ENCODE data around the gene SLC22A12.
"Not testable (repeated sequence)": the region's sequence is repeated elsewhere in the genome, so short reads cannot be mapped to it uniquely, and the experiment has no call there.

The SLC22A12 gene

DNA sequence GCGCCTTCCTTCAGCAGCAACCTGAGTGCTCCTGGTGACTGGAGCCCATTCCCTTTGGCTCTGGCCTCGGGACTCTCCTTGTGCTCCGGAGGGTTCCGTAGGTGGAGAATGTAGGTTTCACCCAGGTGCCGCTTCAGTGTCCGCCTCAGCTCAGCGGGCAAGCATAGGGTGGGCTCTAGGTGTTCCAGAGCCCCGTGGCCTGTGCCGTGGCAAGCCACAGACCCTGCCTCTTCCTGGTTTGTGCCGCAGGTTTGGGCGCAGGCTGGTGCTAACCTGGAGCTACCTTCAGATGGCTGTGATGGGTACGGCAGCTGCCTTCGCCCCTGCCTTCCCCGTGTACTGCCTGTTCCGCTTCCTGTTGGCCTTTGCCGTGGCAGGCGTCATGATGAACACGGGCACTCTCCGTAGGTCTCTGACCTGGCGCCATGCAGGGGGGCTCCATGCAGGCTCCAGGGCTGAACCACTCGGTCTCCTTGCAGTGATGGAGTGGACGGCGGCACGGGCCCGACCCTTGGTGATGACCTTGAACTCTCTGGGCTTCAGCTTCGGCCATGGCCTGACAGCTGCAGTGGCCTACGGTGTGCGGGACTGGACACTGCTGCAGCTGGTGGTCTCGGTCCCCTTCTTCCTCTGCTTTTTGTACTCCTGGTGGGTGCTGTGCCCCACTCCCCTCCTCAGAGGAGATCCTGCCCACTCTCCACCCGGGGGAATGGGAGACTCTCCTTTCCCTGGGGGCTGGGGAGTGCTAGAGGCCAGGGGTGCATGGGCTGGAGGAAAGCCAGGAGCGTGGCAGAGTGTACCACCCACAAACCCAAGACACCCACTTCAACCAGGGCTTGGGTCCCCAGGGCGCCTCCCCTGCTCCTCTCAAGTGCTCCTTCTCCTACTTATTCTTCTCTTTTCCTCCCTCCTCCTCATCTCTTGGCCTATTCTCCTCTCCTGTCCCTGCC lies 2.4 kb downstream of the SLC22A12 start:
- no peak overlapping the region for H3K4me3 ChIP-seq (ENCODE audit: low read depth, low read length)
- H3K36me3 ChIP-seq (ENCODE audit: control insufficient read depth, insufficient read depth, low read length): no peaks in the 10 kb centered on the region
- H3K4me1 ChIP-seq (ENCODE audit: control insufficient read depth, insufficient read depth, low read length): no peaks in the 10 kb centered on the region
- no peaks in the 10 kb centered on the region for H3K9me3 ChIP-seq (ENCODE audit: control insufficient read depth, insufficient read depth, low read length)
- H3K9ac ChIP-seq (ENCODE audit: low read depth, low read length): no peak overlapping the region
- H3K27me3 ChIP-seq (ENCODE audit: control insufficient read depth, insufficient read depth, low read length): no peaks in the 10 kb centered on the region

DNA sequence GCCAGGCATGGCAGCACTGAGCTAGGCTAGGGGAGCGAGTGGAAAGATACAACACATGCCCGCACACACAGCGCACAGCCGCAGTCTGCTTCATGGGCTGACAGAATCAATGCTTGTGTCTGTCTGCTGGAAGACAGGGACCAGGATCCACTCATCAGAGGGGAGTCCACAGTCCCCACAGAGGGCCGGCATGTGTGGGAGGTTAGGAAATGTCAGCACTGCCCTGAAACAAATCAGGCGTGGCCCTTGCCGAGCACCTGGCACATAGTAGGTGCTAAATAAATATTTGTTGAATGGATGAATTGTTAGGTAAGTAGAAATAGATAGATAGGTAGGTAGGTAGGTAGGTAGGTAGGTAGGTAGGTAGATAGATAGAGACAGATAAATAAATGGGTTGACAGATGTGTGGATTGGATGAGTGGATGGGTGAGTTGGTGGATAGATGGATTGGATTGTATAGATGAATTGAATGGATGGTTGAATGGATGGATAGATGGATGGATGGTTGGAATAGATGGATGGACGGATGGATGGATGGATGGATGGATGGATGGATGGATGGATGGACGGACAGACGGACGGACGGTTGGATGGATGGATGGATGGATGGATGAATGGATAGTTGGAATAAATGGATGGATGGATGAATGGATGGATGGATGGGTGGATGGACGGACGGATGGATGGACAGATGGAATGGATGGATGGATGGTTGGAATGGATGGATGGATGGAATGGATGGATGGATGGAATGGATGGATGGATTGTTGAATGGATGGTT lies 3.3 kb downstream of the SLC22A12 start:
- H3K27me3 ChIP-seq (ENCODE audit: control insufficient read depth, insufficient read depth, low read length): no peaks in the 10 kb centered on the region
- no peak overlapping the region for H3K9ac ChIP-seq (ENCODE audit: low read depth, low read length)
- no peaks in the 10 kb centered on the region for H3K9me3 ChIP-seq (ENCODE audit: control insufficient read depth, insufficient read depth, low read length)
- no peaks in the 10 kb centered on the region for H3K4me1 ChIP-seq (ENCODE audit: control insufficient read depth, insufficient read depth, low read length)
- no peaks in the 10 kb centered on the region for H3K36me3 ChIP-seq (ENCODE audit: control insufficient read depth, insufficient read depth, low read length)
- H3K4me3 ChIP-seq (ENCODE audit: low read depth, low read length): no peak overlapping the region

DNA sequence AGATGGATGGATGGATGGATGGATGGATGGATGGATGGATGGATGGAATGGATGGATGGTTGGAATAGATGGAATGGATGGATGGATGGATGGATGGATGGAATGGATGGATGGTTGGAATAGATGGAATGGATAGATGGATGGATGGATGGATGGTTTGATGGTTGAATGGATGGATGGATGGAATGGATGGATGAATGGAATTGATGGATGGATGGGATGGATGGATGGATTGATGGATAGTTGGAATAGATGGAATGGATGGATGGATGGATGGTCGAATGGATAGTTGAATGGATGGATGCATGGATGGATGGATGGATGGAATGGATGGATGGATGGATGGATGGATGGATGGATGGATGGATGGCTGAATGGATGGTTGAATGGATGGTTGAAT lies 4.9 kb downstream of the SLC22A12 start:
- not testable (repeated sequence) for H3K4me1 ChIP-seq (ENCODE audit: control insufficient read depth, insufficient read depth, low read length); H3K4me3 ChIP-seq (ENCODE audit: low read depth, low read length); H3K36me3 ChIP-seq (ENCODE audit: control insufficient read depth, insufficient read depth, low read length); H3K9ac ChIP-seq (ENCODE audit: low read depth, low read length); H3K27me3 ChIP-seq (ENCODE audit: control insufficient read depth, insufficient read depth, low read length); H3K9me3 ChIP-seq (ENCODE audit: control insufficient read depth, insufficient read depth, low read length)

DNA sequence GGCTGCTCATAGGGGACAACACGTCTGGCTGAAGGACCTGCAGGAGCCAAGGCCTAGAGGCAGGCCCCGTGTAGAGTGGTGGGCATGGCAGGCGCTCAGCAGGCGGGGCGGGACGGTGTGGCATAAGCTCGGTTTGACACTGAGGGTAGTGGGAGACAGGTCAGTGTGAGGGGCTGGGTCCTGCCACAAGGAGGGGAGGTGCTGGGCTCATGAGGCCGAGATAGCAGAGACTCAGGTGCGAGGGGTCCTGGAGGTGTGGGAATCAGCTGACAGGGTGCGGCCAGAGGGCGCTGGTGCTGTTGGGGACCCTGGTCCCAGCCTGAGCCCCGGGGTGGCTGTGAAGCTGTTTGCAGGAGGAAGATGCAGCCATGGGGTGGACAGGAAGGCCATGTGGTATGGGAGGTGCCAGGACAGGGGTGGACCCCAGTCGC lies 6.7 kb downstream of the SLC22A12 start:
- no peaks in the 10 kb centered on the region for H3K4me1 ChIP-seq (ENCODE audit: control insufficient read depth, insufficient read depth, low read length)
- H3K27me3 ChIP-seq (ENCODE audit: control insufficient read depth, insufficient read depth, low read length): no peaks in the 10 kb centered on the region
- no peaks in the 10 kb centered on the region for H3K36me3 ChIP-seq (ENCODE audit: control insufficient read depth, insufficient read depth, low read length)
- no peak overlapping the region for H3K4me3 ChIP-seq (ENCODE audit: low read depth, low read length)
- H3K9ac ChIP-seq (ENCODE audit: low read depth, low read length): no peak overlapping the region
- no peaks in the 10 kb centered on the region for H3K9me3 ChIP-seq (ENCODE audit: control insufficient read depth, insufficient read depth, low read length)

DNA sequence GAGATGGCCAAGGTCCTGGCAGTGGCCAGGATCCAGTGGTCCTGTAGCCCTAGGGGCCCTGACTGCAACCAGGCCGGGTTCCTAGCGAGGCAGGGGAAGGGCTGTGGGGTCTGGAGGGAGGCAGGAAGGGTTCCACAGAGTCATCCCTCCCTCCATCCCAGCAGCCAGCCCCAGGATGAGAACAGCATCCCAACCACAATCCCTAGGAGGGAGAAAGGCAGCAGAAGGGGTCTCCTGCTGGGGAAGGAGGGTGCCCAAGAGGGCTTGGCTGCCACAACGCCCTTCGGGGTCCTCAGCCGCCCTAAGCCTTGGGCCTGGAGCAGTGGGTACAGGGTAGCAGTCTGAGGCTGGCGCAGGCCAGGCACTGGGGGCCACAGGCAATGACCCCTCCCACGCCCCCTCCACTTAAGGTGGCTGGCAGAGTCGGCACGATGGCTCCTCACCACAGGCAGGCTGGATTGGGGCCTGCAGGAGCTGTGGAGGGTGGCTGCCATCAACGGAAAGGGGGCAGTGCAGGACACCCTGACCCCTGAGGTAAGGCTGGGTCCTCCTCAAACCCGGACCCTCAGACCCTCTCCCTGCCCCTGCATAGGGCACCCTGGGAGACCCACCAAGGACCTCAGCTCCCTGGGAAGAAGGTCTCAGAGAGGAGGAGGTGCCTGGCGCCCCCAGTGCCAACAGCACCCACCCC lies 7.2 kb downstream of the SLC22A12 start:
- H3K27me3 ChIP-seq (ENCODE audit: control insufficient read depth, insufficient read depth, low read length): no peaks in the 10 kb centered on the region
- H3K9ac ChIP-seq (ENCODE audit: low read depth, low read length): no peak overlapping the region
- no peak overlapping the region for H3K4me3 ChIP-seq (ENCODE audit: low read depth, low read length)
- H3K9me3 ChIP-seq (ENCODE audit: control insufficient read depth, insufficient read depth, low read length): no peaks in the 10 kb centered on the region
- no peaks in the 10 kb centered on the region for H3K36me3 ChIP-seq (ENCODE audit: control insufficient read depth, insufficient read depth, low read length)
- H3K4me1 ChIP-seq (ENCODE audit: control insufficient read depth, insufficient read depth, low read length): no peaks in the 10 kb centered on the region

DNA sequence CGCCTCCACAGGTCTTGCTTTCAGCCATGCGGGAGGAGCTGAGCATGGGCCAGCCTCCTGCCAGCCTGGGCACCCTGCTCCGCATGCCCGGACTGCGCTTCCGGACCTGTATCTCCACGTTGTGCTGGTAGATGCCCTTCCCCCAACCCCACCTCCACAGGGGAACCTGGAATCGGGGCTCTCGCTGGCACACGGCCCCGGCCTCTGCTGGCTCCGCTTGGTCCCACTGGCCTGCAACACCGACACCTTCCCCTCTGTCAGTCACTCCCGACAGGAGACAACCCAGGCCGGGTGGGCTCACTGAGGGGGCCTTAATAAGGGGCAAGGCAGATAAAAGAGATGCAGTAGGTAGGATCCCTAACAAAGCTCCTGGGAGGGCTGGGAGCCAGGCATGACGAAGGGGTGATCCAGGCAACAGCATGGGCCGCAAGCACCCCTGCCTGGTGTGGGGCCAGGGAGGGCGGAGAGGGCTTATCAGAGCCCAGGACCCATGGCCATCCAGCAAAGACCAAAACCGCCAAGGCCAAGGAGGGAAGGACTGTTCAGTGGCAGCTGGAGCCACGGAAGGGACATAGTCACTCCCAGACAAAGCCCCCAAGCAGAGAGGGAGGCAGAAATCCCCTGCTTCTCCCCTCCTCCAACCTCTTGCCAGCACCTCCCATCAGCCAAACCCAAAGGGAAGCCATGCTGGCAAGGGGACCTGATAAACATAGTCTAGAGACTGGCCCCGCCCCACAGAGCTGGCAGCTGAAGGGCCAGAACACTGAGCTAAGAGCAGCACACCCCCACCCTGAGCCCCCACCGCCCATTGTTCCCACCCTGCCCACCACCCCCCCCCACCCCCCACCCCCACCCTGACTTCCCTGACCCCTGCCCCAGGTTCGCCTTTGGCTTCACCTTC lies 8.0 kb downstream of the SLC22A12 start:
- H3K4me1 ChIP-seq (ENCODE audit: control insufficient read depth, insufficient read depth, low read length): no peaks in the 10 kb centered on the region
- H3K9ac ChIP-seq (ENCODE audit: low read depth, low read length): no peak overlapping the region
- no peaks in the 10 kb centered on the region for H3K9me3 ChIP-seq (ENCODE audit: control insufficient read depth, insufficient read depth, low read length)
- H3K27me3 ChIP-seq (ENCODE audit: control insufficient read depth, insufficient read depth, low read length): no peaks in the 10 kb centered on the region
- no peaks in the 10 kb centered on the region for H3K36me3 ChIP-seq (ENCODE audit: control insufficient read depth, insufficient read depth, low read length)
- no peak overlapping the region for H3K4me3 ChIP-seq (ENCODE audit: low read depth, low read length)

DNA sequence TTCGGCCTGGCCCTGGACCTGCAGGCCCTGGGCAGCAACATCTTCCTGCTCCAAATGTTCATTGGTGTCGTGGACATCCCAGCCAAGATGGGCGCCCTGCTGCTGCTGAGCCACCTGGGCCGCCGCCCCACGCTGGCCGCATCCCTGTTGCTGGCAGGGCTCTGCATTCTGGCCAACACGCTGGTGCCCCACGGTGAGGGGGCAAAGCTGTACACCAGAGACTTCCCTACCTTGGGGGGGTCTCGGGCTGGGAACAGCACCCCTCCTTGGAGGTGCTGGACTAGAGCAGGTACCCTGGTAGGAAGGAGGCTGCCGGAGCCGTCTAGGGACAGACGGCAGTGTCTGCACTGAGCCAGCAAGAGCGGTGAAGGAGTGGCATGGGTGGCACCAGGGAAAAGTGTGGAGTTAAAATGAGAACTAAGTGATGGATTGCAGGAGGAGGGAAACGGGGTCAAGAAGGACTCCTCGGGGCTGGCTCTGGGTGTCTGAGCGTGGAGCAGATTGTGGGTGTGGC lies 8.7 kb downstream of the SLC22A12 start:
- H3K27me3 ChIP-seq (ENCODE audit: control insufficient read depth, insufficient read depth, low read length): no peaks in the 10 kb centered on the region
- no peaks in the 10 kb centered on the region for H3K9me3 ChIP-seq (ENCODE audit: control insufficient read depth, insufficient read depth, low read length)
- no peaks in the 10 kb centered on the region for H3K36me3 ChIP-seq (ENCODE audit: control insufficient read depth, insufficient read depth, low read length)
- no peak overlapping the region for H3K4me3 ChIP-seq (ENCODE audit: low read depth, low read length)
- no peaks in the 10 kb centered on the region for H3K4me1 ChIP-seq (ENCODE audit: control insufficient read depth, insufficient read depth, low read length)
- H3K9ac ChIP-seq (ENCODE audit: low read depth, low read length): no peak overlapping the region

DNA sequence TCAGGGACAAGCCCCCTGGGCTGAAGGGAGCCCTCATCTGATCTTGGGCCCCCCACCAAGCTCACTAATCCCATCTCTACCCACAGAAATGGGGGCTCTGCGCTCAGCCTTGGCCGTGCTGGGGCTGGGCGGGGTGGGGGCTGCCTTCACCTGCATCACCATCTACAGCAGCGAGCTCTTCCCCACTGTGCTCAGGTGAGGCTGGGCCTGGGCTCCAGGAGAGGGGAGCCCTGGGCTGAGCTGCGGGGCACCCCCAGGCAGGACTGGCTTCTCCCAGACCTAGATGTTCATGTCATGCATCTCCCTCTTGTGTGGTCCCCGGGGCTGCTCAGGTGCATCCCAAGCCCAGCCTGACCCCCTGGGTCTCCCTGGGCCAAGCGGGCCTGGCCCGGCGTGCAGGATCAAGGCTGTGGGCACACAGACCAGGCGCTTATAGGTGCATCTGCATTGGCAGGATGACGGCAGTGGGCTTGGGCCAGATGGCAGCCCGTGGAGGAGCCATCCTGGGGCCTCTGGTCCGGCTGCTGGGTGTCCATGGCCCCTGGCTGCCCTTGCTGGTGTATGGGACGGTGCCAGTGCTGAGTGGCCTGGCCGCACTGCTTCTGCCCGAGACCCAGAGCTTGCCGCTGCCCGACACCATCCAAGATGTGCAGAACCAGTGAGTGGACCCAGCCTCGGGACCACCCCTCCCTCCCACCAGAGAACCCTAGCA lies 9.4 kb downstream of the SLC22A12 start:
- Histone ChIP-seq H3K9ac (ENCODE audit: low read depth, low read length) (no peak overlapping the region), H3K4me3 (ENCODE audit: low read depth, low read length) (no peak overlapping the region), H3K27me3 (ENCODE audit: control insufficient read depth, insufficient read depth, low read length) (no peaks in the 10 kb centered on the region), H3K4me1 (ENCODE audit: control insufficient read depth, insufficient read depth, low read length) (no peaks in the 10 kb centered on the region), H3K9me3 (ENCODE audit: control insufficient read depth, insufficient read depth, low read length) (no peaks in the 10 kb centered on the region), H3K36me3 (ENCODE audit: control insufficient read depth, insufficient read depth, low read length) (no peaks in the 10 kb centered on the region)

DNA sequence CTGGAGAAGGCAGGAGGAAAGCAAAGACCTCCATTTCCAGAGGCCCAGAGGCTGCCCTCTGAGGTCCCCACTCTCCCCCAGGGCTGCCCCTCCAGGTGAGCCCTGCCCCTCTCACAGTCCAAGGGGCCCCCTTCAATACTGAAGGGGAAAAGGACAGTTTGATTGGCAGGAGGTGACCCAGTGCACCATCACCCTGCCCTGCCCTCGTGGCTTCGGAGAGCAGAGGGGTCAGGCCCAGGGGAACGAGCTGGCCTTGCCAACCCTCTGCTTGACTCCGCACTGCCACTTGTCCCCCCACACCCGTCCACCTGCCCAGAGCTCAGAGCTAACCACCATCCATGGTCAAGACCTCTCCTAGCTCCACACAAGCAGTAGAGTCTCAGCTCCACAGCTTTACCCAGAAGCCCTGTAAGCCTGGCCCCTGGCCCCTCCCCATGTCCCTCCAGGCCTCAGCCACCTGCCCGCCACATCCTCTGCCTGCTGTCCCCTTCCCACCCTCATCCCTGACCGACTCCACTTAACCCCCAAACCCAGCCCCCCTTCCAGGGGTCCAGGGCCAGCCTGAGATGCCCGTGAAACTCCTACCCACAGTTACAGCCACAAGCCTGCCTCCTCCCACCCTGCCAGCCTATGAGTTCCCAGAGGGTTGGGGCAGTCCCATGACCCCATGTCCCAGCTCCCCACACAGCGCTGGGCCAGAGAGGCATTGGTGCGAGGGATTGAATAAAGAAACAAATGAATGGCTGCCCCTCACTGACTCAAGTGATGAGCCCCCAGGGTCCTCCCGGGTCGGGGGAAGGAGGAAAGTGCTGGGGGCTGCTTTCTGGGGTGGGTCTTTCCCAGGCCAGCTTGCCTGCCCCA lies 10.8 kb downstream of the SLC22A12 start:
- Histone ChIP-seq H3K4me3 (ENCODE audit: low read depth, low read length) (no peak overlapping the region), H3K9ac (ENCODE audit: low read depth, low read length) (no peak overlapping the region), H3K27me3 (ENCODE audit: control insufficient read depth, insufficient read depth, low read length) (no peaks in the 10 kb centered on the region), H3K4me1 (ENCODE audit: control insufficient read depth, insufficient read depth, low read length) (no peaks in the 10 kb centered on the region), H3K36me3 (ENCODE audit: control insufficient read depth, insufficient read depth, low read length) (no peaks in the 10 kb centered on the region), H3K9me3 (ENCODE audit: control insufficient read depth, insufficient read depth, low read length) (no peaks in the 10 kb centered on the region)
